Breast epithelium (tissue), 4 donors: ENCODE results near the gene CERS5. TPM values are rescaled to one million over a fixed set of nuclear protein-coding genes. Genes with fewer than 3 reads are reported as not detected.

Experiments used
- DNase-seq, 2 donors: peaks; one replicate each; pipeline ENCODE4 v3.0.0-alpha.2; 2019; ENCODE audit warnings: low spot score in 2 of 2
- H3K27ac ChIP-seq, 2 donors: fragments of 200-600 bp; sonication (generic) in 1 of 2; one replicate each; pipeline ENCODE4 v1.5.1; 2016 to 2019; ENCODE audit warnings: mild to moderate bottlenecking in 1 of 2
- H3K27me3 ChIP-seq, 2 donors: fragments of 200-600 bp; sonication (generic) in 1 of 2; one replicate each; pipeline versions ENCODE4 v1.5.1 to v1.6.0; 2017 to 2019; ENCODE audit warnings: control low read depth in 1 of 2, mild to moderate bottlenecking in 1 of 2
- H3K36me3 ChIP-seq: fragments of 200-600 bp; one replicate; pipeline ENCODE4 v1.5.1; 2019
- H3K4me1 ChIP-seq, 2 donors: fragments of 200-600 bp; sonication (generic); one replicate each; pipeline ENCODE4 v1.5.1; 2016 to 2019; ENCODE audit warnings: control low read depth in 1 of 2
- H3K4me3 ChIP-seq, 3 donors: fragments of 200-600 bp; sonication (generic); 1 replicate in 2 of 3; 2 replicates in 1 of 3; pipeline ENCODE4 v1.5.1; 2016 to 2019; ENCODE audit warnings: mild to moderate bottlenecking in 3 of 3, moderate library complexity in 2 of 3
- H3K9me3 ChIP-seq, 2 donors: fragments of 200-600 bp; sonication (generic) in 1 of 2; one replicate each; pipeline ENCODE4 v1.5.1; 2016 to 2019; ENCODE audit warnings: control low read depth in 1 of 2
- POLR2A ChIP-seq: fragments of 450-650 bp; IDR thresholded peaks from one replicate; pipeline ENCODE4 v1.6.1; 2016; ENCODE audit warnings: antibody characterized with exemption, mild to moderate bottlenecking, moderate library complexity
- POLR2AphosphoS5 ChIP-seq, 3 donors: sonication (generic); formaldehyde crosslinking; IDR thresholded peaks; one replicate each; pipeline ENCODE4 v1.6.1; 2017; ENCODE audit warnings: antibody characterized with exemption in 3 of 3
- intact Hi-C: fragments of 100-400 bp; cut with DNase I; formaldehyde crosslinking; loops from one replicate; pipeline ENCODE4 v1.15.1; 2023; ENCODE audit warnings: low total_unique reads
- total RNA-seq, 3 donors: library from RNA; depleted of rRNA; stranded (reverse); fragments of >200 nt; gene quantifications; one replicate each; pipeline ENCODE4 v1.1.0, GENCODE V29; 2016
- TF ChIP-seq, protein P1 (sequence below), 3 donors: fragments of 450-650 bp; IDR thresholded peaks; one replicate each; pipeline ENCODE4 v1.5.1; 2016 to 2017; ENCODE audit warnings: antibody characterized with exemption in 3 of 3, mild to moderate bottlenecking in 3 of 3, moderate library complexity in 3 of 3

CERS5 gene, protein sequence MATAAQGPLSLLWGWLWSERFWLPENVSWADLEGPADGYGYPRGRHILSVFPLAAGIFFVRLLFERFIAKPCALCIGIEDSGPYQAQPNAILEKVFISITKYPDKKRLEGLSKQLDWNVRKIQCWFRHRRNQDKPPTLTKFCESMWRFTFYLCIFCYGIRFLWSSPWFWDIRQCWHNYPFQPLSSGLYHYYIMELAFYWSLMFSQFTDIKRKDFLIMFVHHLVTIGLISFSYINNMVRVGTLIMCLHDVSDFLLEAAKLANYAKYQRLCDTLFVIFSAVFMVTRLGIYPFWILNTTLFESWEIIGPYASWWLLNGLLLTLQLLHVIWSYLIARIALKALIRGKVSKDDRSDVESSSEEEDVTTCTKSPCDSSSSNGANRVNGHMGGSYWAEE
- 10 to 100 TPM; 25.0 to 40.1 (median 32.4) TPM for total RNA-seq

DNA sequence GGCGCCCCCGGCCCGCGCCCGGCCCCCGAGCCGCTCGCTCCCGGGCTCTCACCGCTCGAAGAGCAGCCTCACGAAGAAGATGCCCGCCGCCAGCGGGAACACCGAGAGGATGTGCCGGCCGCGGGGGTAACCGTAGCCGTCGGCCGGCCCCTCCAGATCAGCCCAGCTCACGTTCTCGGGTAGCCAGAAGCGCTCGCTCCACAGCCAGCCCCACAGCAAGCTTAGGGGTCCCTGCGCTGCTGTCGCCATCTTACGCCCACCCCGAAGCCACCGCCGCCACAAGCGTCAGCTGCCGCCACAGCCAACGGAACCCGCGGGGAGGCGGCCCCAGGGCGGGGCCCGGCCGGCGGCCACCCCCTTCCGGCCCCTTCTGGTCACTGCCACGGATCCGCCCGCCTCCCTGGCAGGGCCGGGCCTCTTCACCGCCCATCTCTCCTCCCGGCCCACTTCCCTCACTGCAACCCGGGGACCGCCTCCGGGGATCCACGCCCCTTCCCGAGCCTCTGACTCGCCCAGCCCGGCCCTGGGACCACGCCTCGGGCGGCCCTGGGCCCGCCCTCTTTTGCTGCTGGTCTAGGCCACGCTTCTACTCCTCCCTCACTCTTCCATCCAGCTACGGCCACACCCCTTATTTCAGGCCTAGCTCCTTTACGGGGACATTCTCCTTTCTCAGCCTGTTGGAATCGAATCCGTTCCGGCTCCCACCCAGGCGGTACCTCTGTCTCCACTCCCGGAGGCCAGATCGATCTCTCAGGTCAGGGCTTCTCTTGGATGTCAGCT, at the start of gene CERS5:
TSS of gene CERS5 (minus strand) at position 321 of the 780 bp plus-strand sequence. CDS start at position 249, 72 bp downstream.
- Histone ChIP-seq H3K4me1 (no peaks in the 10 kb centered on the region), H3K4me3 (peak within 1 kb of the TSS; percentile 82 to 91 (median 89)), H3K27me3 (no peaks in the 10 kb centered on the region), H3K36me3 (no peaks in the 10 kb centered on the region), H3K9me3 (no peaks in the 10 kb centered on the region), H3K27ac (peak within 1 kb of the TSS; percentile 92 to 96)
- peak; percentile 99 for DNase-seq
- TF ChIP-seq POLR2AphosphoS5 (IDR thresholded peaks at IDR 0.05) = peak; percentile 54 to 71 (median 68)
- TF ChIP-seq, protein P1, sequence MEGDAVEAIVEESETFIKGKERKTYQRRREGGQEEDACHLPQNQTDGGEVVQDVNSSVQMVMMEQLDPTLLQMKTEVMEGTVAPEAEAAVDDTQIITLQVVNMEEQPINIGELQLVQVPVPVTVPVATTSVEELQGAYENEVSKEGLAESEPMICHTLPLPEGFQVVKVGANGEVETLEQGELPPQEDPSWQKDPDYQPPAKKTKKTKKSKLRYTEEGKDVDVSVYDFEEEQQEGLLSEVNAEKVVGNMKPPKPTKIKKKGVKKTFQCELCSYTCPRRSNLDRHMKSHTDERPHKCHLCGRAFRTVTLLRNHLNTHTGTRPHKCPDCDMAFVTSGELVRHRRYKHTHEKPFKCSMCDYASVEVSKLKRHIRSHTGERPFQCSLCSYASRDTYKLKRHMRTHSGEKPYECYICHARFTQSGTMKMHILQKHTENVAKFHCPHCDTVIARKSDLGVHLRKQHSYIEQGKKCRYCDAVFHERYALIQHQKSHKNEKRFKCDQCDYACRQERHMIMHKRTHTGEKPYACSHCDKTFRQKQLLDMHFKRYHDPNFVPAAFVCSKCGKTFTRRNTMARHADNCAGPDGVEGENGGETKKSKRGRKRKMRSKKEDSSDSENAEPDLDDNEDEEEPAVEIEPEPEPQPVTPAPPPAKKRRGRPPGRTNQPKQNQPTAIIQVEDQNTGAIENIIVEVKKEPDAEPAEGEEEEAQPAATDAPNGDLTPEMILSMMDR (IDR thresholded peaks at IDR 0.05) = peak; percentile 43 to 69 (median 55)
- TF ChIP-seq POLR2A = peak; percentile 44
- intact Hi-C loops = no loop called here

DNA sequence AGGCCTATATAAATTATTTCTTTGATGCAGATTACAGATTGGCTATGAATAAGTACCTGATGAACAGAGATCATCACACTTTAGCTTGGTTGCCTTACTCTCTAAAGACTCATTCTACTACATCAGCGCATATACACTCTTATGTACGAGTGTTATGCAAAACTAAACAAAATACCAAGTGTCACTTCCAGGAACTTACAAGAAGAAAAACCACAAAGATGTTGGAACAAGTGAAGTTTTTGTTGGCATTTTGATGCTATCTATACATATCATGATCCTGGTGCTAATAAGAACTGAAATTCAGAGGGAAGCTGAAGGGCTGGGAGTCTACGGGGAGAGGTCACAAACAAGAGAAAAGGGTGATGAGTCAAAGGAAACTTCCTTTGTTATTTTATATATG, 47.9 kb upstream of the CERS5 start:
- peaks cover 5 to 6% of the 10 kb centered on the region in 2 donors for H3K4me1 ChIP-seq
- H3K4me3 ChIP-seq = no peak overlapping the region
- H3K27ac ChIP-seq = peak overlapping the region in 1 of 2 donors; percentile 21
- no peaks in the 10 kb centered on the region for H3K36me3 ChIP-seq
- no peak for DNase-seq
- intact Hi-C loops = no loop called here
- no peak for TF ChIP-seq POLR2AphosphoS5 (IDR thresholded peaks at IDR 0.05)
- TF ChIP-seq, protein P1 (IDR thresholded peaks at IDR 0.05) = no peak
- TF ChIP-seq POLR2A = no peak
- no peaks in the 10 kb centered on the region for H3K27me3 ChIP-seq
- H3K9me3 ChIP-seq = no peaks in the 10 kb centered on the region

DNA sequence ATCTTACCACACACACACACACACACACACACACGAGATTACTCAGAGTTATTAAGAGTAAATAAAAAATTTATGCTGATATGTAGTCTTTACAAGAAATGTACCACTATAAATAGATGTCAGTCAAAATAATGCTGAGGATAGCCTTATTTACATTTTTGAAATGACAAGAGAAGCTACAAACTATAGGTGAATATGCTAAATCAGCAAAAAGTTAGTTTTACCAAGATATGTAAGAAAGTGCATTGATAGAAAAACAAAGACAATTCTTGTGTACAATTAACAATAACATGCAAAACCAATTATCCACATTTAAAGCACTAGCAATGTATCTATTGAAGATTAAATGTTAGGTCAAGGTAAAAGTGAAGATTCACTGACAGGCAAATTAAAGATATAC, 46.8 kb upstream of the CERS5 start:
- intact Hi-C loops = no loop called here
- Histone ChIP-seq H3K27me3 (no peaks in the 10 kb centered on the region), H3K4me1 (peaks cover 5 to 6% of the 10 kb centered on the region in 2 donors), H3K27ac (peak overlapping the region in 1 of 2 donors; percentile 53), H3K4me3 (no peak overlapping the region), H3K36me3 (no peaks in the 10 kb centered on the region), H3K9me3 (no peaks in the 10 kb centered on the region)
- TF ChIP-seq, protein P1 (IDR thresholded peaks at IDR 0.05) = no peak
- TF ChIP-seq POLR2AphosphoS5 (IDR thresholded peaks at IDR 0.05) = no peak
- no peak for TF ChIP-seq POLR2A
- DNase-seq = no peak

DNA sequence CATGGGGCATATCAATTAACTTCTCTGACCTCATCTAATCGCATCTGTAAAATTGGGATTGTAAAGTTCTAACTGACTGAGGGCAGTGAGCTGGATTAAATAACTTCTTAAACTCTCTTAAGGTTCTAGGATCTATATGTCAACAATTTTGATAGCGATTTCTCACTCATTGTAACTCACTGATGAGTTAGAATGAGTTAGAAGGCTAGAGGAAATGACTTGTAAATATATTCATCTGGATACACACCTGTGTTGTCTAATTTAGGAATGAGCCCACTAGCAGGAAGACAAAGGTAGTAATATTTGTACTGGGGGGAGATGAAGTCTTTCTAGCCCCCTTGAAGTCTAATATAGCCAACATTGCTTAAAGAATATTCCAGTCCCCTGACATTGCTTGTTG, 46.3 kb upstream of the CERS5 start:
- Histone ChIP-seq H3K27me3 (no peaks in the 10 kb centered on the region), H3K4me1 (peaks cover 5 to 6% of the 10 kb centered on the region in 2 donors), H3K4me3 (no peak overlapping the region), H3K36me3 (no peaks in the 10 kb centered on the region), H3K27ac (peak overlapping the region in 1 of 2 donors; percentile 53), H3K9me3 (no peaks in the 10 kb centered on the region)
- DNase-seq = no peak
- TF ChIP-seq, protein P1 (IDR thresholded peaks at IDR 0.05) = no peak
- TF ChIP-seq POLR2A (no peak), POLR2AphosphoS5 (IDR thresholded peaks at IDR 0.05) (no peak)
- intact Hi-C loops = no loop called here
